Activated CD8-positive, alpha-beta memory T cell treated with anti-CD3 and anti-CD28 coated beads, Interleukin-2, amount 50 U/mL, for 24 hours (primary cell): ENCODE measurements around the gene CFB.

ENCODE experiments used
- DNase-seq: peaks from one replicate; pipeline ENCODE4 v3.0.0-alpha.2; 2020; ENCODE audit errors: extremely low read depth

The CFB gene

DNA sequence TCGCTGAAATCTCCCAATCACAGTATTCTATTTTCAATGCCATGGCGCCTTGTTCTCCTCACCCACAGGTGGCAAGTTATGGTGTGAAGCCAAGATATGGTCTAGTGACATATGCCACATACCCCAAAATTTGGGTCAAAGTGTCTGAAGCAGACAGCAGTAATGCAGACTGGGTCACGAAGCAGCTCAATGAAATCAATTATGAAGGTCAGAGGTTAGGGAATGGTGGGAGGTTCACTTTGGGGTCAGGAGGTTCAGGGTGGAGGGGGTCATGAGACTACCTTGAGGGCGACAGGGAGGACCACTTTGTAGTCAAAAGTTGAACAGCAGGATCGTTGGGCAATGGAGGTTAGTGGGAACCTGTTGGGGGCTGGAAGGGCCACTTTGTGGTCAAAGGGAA, 2.4 kb downstream of the CFB start:
- no peak for DNase-seq

DNA sequence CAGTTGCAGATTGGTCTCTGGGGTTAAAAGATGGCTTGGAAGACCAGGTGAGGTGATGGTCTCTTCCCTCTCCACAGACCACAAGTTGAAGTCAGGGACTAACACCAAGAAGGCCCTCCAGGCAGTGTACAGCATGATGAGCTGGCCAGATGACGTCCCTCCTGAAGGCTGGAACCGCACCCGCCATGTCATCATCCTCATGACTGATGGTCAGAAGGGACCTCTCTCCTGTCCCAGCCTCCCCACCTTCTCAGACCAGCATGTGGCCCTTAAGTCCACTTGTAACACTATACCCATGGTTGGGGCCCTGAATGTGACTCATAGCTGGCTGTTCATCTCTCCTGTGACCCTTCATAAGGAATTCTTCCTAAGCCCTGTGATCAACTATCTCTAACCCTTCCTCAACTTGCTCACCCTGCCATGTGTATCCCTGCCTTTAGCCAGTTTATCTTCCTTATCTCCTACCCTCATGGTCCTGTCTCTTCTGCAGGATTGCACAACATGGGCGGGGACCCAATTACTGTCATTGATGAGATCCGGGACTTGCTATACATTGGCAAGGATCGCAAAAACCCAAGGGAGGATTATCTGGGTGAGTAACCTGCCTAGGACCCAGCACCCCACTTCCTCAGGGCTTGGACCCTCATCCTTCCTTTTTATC, 3.0 kb downstream of the CFB start:
- no peak for DNase-seq

DNA sequence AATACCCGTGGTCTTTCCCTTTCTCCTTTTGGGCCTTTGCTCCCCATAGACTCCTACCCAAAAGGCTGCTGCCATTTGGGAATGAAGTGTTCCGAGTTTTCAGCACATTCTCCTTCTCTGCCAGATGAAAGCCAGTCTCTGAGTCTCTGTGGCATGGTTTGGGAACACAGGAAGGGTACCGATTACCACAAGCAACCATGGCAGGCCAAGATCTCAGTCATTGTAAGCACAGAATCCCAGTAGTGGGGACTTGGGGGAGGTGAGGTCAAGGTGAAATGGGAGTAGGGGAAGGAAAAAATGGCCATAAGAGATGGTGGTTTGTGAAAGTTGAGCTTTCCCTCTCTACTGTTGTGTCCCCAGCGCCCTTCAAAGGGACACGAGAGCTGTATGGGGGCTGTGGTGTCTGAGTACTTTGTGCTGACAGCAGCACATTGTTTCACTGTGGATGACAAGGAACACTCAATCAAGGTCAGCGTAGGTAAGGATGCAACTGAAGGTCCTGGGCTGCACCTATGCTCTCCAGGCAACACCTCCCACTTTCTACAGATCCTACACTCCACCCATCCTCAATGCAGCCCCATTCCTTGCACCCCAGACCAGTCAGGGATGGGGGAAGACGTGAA, 4.1 kb downstream of the CFB start:
- no peak for DNase-seq

DNA sequence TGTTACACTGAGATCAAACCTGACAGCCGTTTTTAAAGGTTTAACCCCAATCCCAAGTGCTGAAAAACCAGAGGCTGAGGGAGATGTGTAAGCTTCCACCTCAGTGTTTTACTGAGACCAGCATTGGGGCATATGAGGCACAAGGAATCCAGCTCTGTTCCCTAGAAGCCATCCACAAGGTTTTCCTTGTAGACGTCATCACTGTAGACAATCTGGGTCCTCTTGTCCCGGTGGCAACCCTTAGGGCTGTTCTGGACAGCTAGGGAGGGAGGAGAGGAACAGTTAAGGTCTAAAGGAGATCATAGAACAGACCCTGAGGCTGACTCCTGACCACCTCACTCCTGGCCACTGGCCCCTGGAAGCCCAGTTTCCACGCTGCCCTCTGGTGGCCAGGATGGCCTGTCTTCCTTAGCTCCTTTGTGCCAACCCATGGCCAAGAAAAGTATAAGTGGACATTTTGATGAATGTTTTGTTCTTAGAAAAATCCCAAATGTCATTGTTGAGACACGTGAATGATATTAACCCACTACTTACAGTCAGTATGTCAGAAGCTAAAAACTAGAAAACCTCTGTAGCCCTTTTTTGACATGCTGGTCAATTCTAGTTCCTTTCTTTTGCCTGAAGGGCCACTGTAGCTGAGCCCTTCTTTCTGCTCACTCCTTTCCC, 6.4 kb downstream of the CFB start:
- DNase-seq: no peak

DNA sequence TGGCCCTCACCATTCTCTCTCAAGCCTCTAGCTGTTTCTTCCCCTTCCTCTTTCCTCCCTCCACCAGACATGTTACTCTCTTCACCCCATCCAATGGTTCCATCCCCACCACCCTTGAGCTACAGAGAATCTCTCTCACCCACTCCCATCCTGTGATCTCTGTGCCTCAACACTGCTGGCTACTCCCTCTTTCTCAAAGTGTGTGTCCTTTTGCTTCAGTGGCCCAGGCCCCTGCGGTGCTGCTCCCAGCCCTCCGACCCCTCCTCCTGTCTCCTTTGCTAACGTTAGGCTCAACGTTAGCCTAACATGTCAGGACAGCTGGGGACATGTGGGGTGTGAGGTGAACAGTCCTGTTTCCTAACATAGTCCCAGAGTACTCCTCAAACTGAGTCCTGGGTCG, 7.0 kb downstream of the CFB start:
- DNase-seq: no peak

DNA sequence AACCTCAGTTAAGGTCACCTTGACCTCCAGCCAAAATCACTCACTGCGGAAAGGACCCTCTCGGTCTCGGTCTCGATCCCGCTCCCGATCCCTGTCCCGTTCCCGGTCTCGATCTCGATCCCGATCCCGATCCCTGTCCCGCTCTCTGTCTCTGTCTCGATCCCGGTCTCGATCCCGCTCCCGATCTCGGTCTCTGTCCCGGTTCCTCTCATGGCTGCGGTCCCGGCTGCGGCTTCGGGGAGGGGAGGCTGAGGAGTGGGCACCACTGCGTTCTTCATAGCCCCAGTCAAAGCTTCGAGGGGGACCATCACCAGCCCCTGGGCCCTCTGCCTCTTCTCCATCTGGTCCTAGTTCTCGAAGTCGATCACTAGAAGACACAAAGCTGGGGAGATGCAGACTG, 8.6 kb downstream of the CFB start:
- no peak for DNase-seq

DNA sequence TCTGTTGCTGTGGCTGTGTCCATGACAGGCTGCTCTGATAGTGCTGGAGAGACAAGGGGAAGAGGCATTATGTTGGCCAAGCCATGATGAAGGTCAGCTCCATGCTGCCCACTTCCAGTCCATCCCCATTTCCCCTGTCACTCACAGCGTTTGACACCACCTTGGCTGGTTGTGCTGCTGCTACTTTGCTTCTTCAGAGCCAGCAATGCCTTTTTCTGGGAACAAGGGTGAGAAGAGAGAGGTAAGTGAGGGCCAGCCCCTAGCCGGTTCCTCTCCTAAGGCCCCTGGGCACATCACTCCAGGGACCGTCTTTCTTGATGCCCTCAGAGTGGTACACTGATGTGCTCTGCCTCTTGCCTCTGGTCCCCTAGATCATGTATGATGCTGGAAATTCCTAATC, 10.9 kb downstream of the CFB start:
- DNase-seq: no peak

DNA sequence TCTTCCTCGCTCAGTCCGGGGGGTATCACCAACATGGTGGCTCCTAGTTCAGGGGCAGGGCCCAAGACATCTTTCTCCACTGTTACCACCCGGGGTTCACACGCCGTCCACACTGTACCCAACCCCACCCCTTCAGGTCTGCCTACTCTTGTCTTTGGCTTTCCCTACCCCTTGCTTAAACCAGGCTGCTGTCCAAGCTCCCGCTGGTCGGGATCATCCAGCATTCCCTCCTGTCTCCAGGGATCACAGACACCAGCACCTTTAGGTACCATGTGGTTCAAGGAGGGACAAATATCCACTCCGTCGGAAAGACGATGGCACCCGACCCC, 12.5 kb downstream of the CFB start:
- no peak for DNase-seq

DNA sequence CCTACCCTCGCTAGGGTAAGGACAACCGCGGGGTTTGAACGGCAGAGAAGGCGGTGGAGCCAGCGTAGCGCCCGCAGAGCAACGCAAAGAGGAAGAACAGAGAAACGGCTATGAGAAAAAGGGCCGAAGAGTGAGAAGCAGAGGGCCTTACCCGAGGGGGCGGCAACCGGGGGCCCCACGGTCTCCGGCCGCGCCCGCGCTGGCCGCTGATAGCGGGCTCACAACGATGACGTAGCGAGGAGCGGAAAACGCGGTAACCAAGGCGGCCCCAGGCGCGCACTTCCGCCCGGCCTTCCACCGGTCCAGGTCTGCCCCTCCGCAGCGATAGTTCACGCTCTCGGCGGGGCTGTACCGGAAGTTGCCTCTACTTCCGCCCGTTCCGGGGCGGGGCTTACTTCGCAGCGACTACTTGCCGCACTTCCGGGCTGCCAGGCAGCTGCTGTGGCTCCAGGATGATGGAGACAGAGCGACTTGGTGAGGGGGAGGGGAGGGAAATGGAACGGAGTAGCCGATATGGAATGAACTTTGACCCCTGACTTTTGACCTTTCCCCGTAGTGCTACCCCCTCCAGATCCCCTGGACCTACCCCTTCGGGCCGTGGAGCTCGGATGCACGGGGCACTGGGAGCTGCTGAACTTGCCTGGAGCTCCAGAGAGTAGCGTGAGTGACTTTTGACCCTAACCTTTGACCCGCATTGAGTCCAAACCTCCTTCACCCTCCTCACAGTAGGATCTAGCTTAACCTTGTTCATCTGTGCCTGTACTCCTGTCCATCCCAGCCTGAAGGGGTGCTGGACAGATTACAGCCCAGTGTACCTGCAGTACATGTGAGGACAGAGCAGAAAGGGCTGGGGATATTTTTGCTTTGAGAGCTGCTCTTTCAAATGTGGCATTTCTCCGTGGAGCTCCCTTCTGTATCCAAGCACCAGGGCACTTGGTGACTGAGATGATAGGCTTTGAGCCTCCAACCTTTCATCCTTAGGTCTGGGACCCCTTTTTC, 13.1 kb downstream of the CFB start, which contains the start of the genes NELFE and SKIC2:
Gene NELFE, minus strand, starts transcription at position 231 of the 999 bp plus-strand sequence. CDS start 525 bp downstream, outside the sequence.
Gene SKIC2, plus strand, starts transcription at position 435 of the 999 bp plus-strand sequence. Its CDS starts 18 bp downstream, at position 453.
- peak; percentile 97 for DNase-seq

DNA sequence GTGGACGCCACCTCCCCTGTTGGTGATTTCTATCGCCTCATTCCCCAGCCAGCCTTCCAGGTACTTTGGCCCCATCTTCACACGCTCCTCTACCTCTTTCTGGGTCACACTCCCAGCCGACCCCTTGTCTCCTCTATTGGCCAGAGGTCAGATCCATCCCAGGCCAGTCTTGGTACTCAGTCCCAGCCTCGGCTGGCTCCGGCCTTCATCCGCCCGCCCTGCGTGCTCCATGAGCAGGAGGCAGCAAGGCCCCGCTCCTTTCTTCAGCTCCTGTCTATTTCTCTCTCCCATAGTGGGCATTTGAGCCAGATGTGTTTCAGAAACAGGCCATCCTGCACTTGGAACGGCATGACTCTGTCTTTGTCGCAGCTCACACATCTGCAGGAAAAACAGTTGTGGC, 15.7 kb downstream of the CFB start:
- DNase-seq: no peak

DNA sequence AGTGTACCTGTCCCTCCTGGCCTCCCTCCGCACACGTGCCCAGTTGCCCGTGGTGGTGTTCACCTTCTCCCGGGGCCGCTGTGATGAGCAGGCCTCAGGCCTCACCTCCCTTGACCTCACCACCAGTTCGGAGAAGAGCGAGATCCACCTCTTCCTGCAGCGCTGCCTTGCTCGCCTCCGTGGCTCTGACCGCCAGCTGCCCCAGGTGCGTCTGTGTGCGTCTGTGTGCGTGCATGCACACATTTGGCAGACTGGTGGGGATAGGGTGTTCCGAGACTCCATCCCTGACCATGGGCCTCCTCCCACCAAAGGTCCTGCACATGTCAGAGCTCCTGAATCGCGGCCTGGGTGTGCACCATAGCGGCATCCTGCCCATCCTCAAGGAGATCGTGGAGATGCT, 18.0 kb downstream of the CFB start:
- no peak for DNase-seq

DNA sequence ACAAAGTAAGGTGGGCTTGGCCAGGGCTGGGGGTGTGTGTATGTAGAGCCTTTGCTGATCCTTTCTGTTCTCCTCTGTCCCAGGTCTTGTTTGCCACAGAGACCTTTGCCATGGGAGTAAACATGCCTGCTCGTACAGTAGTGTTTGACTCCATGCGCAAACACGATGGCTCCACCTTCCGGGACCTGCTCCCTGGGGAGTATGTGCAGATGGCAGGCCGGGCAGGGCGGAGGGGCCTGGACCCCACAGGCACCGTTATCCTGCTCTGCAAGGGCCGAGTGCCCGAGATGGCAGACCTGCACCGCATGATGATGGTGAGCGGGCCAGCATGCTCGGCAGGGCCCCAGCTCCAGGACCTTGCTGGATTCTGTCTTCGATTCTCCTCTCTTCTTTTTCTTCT, 19.8 kb downstream of the CFB start:
- no peak for DNase-seq

DNA sequence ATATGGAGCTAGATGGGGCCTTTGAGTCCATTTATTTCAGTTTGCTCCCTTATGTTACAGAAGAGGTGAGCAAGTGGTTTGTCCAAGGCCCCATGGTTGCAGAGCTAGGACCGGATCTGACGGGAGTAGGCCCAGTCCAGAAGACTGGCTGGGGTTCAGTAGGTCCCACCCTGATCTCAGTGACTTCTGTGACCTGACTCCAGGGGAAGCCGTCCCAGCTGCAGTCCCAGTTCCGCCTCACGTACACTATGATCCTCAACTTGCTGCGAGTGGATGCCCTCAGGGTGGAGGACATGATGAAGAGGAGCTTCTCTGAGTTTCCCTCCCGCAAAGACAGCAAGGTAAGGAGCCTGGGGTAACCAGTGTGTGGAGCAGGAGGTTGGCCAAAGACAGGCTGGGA, 20.6 kb downstream of the CFB start:
- no peak for DNase-seq

DNA sequence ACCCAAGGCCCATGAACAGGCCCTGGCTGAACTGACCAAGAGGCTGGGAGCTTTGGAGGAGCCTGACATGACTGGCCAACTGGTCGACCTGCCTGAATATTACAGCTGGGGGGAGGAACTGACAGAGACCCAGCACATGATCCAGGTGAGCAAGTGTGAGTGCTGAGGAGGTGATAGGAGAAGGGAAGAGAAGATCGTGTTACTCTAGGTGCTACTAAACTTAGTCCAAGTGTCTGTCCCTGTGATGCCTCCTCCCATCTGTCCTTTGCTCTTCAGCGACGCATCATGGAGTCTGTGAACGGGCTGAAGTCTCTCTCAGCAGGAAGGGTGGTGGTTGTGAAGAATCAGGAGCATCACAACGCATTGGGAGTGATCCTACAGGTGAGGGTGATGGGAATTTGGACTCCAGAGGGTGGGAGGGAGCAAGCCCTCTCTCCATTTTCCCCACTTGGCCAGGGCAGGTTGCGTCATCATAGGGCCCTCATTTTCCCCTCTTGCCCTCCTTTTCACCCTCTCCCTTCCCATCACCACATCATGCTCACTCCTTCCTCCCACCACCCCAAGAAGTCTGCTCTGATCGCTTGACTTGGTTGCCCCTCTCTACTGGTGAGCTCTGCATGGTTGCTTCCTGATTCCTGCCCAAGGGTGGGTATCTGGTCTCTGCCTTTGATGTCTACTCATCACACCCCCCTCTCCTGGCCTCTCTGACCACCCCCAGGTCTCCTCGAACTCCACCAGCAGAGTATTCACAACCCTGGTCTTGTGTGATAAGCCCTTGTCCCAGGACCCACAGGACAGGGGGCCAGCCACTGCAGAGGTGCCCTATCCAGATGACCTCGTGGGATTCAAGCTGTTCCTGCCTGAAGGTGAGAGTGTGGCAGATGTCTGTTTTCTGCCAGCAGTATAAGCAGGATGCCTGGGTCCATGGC, 21.4 kb downstream of the CFB start:
- DNase-seq: no peak

DNA sequence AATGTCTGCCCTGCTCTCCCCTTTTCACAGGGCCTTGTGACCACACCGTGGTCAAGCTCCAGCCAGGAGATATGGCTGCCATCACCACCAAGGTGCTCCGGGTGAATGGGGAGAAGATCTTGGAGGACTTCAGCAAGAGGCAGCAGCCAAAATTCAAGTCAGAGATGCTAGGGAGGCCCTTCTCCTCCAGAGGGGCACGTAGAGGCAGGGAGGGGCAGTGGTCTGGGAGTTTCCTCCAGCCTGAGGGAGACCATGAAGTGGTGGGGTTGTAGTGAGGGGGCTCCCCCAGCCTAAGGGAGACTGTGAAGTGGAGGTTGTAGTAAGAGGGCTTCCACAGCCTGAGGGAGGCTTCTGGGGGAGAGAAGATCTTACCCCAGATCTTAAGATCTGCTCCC, 22.0 kb downstream of the CFB start:
- DNase-seq: no peak

DNA sequence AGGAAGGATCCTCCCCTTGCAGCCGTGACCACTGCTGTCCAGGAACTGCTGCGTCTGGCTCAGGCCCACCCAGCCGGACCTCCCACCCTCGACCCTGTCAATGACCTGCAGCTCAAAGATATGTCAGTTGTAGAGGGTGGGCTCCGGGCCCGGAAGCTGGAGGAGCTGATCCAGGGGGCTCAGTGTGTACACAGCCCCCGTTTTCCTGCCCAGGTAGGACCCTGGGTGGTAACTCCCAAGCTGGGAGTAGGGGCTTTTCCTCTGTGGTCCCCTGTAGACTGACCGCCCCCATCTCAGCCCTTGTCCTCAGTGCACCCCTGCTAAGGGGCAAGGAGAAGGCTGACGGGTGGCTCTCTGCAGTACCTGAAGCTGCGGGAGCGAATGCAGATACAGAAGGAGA, 22.4 kb downstream of the CFB start:
- DNase-seq: no peak

DNA sequence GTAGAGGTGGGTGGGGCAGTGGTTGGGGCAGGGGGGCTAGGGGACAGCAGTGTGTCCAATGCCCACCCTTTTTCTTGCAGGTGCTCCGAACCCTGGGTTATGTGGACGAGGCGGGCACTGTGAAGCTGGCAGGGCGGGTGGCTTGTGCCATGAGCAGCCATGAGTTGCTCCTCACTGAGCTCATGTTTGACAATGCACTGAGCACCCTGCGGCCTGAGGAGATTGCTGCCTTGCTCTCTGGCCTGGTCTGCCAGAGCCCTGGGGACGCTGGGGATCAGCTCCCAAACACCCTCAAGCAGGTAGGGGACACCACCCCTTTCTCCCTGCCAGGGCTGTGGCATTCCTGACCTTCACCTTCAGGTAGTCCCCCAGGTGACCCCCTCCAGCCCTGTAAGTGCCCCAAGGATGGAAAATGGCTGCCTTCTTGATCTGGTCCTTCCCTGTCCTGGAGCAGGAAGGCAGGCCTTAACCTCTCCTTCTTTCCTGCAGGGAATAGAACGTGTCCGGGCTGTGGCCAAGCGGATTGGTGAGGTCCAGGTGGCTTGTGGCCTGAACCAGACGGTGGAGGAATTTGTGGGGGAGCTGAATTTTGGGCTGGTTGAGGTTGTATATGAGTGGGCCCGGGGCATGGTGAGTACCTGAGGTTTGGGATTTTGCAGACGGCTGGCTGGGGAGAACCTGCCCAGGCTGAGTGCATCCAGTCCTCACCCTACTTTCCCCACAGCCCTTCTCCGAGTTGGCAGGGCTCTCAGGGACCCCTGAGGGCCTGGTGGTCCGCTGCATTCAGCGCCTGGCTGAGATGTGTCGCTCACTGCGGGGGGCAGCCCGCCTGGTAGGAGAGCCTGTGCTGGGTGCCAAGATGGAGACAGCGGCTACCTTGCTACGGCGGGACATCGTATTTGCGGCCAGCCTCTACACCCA, 23.2 kb downstream of the CFB start:
- DNase-seq: no peak

DNA sequence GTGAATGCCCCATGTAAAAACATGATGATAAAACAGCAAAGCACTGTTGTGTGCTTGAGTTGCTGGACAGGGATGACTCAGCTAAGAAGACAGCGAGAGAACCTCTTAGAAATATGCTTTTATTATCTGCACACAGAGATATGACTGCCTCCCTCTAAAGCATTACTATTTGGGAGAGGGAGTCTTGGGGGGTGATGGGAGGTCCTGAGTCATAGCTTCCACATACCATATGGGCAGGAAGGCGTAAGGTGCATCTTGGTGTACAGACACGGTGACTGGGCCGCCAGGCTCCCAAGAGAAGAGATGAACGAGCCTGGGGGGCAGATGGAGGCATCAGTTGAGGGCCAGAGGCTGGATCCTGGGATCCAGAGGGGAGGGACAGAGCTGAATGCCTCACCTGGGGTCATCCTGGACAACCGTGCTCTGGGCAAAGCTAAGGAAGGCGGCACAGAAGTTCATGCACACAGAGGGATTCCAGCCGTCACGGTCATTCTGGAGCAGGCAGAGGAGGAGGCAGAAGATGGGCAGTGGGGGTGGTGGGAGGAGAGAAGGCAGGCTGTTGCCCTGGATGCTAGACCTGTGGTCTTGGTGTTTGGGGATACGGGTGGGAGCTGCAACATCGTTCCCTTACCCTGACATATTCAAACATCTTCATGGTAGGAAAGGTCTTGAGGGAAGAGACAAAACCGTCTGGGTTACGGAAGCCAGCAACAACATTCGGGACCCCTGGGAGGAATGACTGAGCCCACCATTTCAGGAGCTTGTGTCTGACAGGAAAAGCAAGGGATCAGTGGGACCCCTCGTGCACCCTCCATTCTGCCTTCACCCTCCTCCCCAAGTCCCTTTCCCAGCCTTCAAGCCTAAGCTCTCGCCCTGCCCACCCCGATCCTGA, 24.1 kb downstream of the CFB start:
- no peak for DNase-seq
